ENCODE results near the gene LEFTY2.

- TF ChIP-seq EP300 (IDR thresholded peaks at IDR 0.05) = no peak
- no peak for TF ChIP-seq MAZ (IDR thresholded peaks at IDR 0.05; ENCODE audit: borderline replicate concordance, low read depth, low read length)
- TF ChIP-seq CEBPB (IDR thresholded peaks at IDR 0.05) = no peak
- no peak for TF ChIP-seq ESRRA (IDR thresholded peaks at IDR 0.05; ENCODE audit: borderline replicate concordance, low read length)
- TF ChIP-seq POLR2A (IDR thresholded peaks at IDR 0.05; ENCODE audit: low read length) = no peak
- TF ChIP-seq, protein P1, sequence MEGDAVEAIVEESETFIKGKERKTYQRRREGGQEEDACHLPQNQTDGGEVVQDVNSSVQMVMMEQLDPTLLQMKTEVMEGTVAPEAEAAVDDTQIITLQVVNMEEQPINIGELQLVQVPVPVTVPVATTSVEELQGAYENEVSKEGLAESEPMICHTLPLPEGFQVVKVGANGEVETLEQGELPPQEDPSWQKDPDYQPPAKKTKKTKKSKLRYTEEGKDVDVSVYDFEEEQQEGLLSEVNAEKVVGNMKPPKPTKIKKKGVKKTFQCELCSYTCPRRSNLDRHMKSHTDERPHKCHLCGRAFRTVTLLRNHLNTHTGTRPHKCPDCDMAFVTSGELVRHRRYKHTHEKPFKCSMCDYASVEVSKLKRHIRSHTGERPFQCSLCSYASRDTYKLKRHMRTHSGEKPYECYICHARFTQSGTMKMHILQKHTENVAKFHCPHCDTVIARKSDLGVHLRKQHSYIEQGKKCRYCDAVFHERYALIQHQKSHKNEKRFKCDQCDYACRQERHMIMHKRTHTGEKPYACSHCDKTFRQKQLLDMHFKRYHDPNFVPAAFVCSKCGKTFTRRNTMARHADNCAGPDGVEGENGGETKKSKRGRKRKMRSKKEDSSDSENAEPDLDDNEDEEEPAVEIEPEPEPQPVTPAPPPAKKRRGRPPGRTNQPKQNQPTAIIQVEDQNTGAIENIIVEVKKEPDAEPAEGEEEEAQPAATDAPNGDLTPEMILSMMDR (IDR thresholded peaks at IDR 0.05) = no peak
- no peak for TF ChIP-seq E2F6 (IDR thresholded peaks at IDR 0.05; ENCODE audit: borderline replicate concordance, low read depth)
Measured at GRCh38 chr1:225973158-225973557, 32.1 kb upstream of the LEFTY2 start.

All from A549 (cell line).